HG03095 (cell line): Measurements from ENCODE around the gene CAMK2A.

Source experiments
- ATAC-seq: cut with Tn5 transposase; IDR thresholded peaks from one replicate; pipeline ENCODE4 v1.9.1; 2021; ENCODE audit warnings: moderate library complexity; ENCODE audit not compliant: unreplicated experiment

CAMK2A gene

DNA sequence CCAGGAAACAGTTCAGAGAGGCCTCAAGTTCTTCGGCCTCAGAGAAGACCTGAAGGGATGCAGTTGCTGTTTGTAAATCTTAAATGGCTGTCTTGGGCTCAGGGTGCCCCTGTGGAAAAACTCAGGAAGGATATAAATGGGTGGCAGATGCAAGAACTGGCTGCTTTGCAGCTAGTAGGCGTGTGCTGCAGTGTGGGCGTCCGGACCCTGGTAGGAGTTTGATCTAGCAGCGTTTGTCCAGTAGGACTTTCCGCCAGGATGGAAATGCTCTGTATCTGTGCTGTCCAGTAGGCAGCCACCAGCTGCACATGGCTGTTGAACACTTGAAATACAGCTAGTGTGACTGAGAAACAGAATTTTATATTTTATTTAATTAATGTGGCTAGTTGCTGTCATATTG, 115.3 kb downstream of the CAMK2A start:
- ATAC-seq = no peak

DNA sequence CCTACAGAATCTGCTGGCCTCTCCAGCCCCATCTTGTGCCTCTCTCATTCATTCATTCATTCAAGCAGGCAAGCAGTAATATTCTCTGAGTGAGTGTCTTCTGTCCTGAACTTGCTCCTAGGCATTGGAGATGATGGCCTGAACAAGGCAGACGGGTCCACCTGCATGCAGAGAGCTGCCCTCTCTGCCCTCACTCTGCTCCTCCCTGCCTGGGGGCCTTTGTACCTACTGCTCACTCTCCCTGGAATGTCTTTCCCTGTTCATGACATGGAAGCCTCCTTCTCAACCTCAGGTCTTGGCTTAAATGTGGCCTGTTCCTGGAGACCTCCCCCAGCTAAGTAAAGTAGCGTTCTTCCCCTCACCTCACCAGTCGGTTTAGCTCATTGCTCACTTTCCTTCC, 116.4 kb downstream of the CAMK2A start:
- no peak for ATAC-seq

DNA sequence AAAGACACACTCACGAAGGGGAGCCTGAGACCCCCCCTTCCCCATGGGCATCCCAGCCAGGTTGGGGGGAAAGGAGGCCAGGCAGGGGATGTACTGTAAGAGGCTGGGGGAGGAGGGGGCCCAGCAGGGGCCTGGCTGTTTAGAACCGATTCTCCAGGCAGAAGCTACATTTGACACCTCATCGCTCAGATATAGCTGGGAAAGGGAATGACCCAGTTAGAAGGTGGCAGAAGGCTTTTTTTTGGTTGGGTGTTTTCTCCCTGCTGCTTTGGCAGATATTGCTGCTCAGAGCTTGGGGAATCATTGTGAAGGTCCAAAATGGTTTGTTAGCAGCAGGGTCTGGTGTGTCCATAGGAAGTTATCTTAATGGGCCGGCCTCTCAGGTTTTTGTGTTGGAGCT, 117.0 kb downstream of the CAMK2A start:
- ATAC-seq = no peak

- no peak for ATAC-seq
Measured at GRCh38 chr5:150172145-150172544, 117.4 kb downstream of the CAMK2A start.
